Omental fat pad (tissue), 4 donors: ENCODE measurements around the gene BTG3. TPM values are rescaled to one million over a fixed set of nuclear protein-coding genes. Genes with fewer than 3 reads are reported as not detected.

Source experiments
- ATAC-seq: fragments of 150-250 bp; one replicate; pipeline ENCODE4 v1.9.1; 2016; ENCODE audit warnings: mild to moderate bottlenecking, moderate library complexity; ENCODE audit not compliant: low FRiP score
- DNase-seq: peaks from one replicate; pipeline ENCODE4 v3.0.0-alpha.2; 2019; ENCODE audit warnings: low spot score
- CTCF ChIP-seq, 3 donors: fragments of 450-650 bp; IDR thresholded peaks; one replicate each; pipeline ENCODE4 v1.5.1; 2016 to 2017; ENCODE audit warnings: antibody characterized with exemption in 3 of 3, mild to moderate bottlenecking in 3 of 3, moderate library complexity in 2 of 3
- total RNA-seq, 4 donors: library from RNA; depleted of rRNA; stranded (reverse); fragments of >200 nt; gene quantifications; one replicate each; pipeline ENCODE4 v1.1.0, GENCODE V29; 2016

BTG3 gene
- total RNA-seq, 4 donors from 2014 or later, result 39.4 to 60.9 (median 43.6) TPM

GRCh38 chr21:17612023-17612564 is 607 bp downstream of the BTG3 start:
- peak; percentile 29 for DNase-seq
- no peak for TF ChIP-seq CTCF (IDR thresholded peaks at IDR 0.05)
- ATAC-seq, result peak; percentile 68

- DNase-seq (peak; percentile 75), ATAC-seq (peak; percentile 77)
- no peak for TF ChIP-seq CTCF (IDR thresholded peaks at IDR 0.05)
Observed at GRCh38 chr21:17611414-17612022, 1.2 kb downstream of the BTG3 start.

DNA sequence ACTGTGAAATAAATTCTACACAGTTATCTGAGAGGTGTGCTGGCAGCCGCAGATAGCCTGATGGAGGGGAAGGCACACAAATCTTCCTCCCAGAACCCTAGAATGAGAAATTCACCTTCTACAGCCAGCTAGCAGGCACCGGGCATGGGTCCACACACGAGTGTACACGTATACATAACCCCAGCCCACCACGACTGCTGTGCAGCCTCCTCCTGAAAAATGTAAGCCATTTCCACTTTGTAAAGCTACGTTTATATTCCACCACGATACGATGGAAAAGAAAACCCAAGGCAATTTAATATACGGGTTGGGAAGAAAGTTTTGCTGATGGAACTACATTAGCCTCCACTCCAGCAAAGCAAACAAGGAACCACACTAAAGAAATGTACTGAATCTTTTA is 1.8 kb downstream of the BTG3 start:
- no peak for TF ChIP-seq CTCF (IDR thresholded peaks at IDR 0.05)
- DNase-seq, result no peak
- ATAC-seq, result no peak

DNA sequence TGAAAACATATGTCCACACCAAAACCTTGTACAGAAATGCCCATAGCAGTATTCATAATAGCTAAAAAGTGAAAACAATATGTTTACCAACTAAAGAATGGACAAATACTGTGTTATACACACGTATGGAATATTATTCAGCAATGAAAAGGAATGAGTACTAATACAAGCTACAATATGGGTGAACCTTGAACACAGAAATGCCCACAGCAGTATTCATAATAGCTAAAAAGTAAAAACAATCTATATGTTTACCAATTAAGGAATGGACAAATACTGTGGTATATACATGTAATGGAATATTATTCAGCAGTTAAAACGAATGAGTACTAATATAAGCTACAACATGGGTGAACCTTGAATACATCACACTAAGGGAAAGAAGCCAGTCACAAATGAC is 3.0 kb downstream of the BTG3 start:
- no peak for ATAC-seq
- TF ChIP-seq CTCF (IDR thresholded peaks at IDR 0.05), result no peak
- DNase-seq, result no peak

- ATAC-seq (no peak), DNase-seq (no peak)
- no peak for TF ChIP-seq CTCF (IDR thresholded peaks at IDR 0.05)
Observed at GRCh38 chr21:17607684-17608083, 5.0 kb downstream of the BTG3 start.

DNA sequence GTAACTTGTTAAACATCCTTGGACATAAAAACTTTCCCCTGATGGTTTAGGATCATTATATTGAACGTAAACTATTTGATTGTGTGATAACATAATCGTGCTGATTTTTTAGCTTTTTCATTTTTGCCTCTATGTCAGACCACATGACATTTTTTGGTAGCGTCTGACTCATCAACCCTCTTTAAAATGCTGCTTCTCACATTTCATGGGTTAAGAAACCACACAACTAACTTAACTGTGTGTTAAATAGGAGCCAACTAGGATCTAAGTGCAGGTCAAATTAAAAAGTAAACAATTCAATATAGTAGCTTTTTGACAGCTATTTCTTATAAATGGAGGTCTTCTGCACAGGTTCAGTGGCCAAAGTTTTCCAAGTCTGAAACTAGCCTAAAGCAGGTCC is 9.8 kb downstream of the BTG3 start:
- ATAC-seq, result no peak
- TF ChIP-seq CTCF (IDR thresholded peaks at IDR 0.05), result no peak
- DNase-seq, result no peak

- no peak for TF ChIP-seq CTCF (IDR thresholded peaks at IDR 0.05)
- ATAC-seq (no peak), DNase-seq (no peak)
Observed at GRCh38 chr21:17598437-17598836, 14.3 kb downstream of the BTG3 start.
